Astrocyte (in vitro differentiated cells and primary cell): ENCODE data around the gene PARP9. TPM values are rescaled to one million over a fixed set of nuclear protein-coding genes. Genes with fewer than 3 reads are reported as not detected.

Experiments
- DNase-seq: peaks from one replicate; pipeline ENCODE4 v3.0.0-alpha.2; 2010; ENCODE audit warnings: low read depth
- FAIRE-seq: peaks from 2 replicates; lab custom pipeline; 2011; peaks lifted over from hg19 to GRCh38; lab: Jason Lieb, UNC
- H2AFZ ChIP-seq: 2 replicates; pipeline ENCODE4 v1.6.0; 2012; ENCODE audit warnings: low read depth, low read length, inconsistent platforms
- H3K27ac ChIP-seq: 2 replicates; pipeline ENCODE4 v1.5.1; 2011; ENCODE audit warnings: low read depth, low read length, inconsistent platforms
- H3K27me3 ChIP-seq: 2 replicates; pipeline ENCODE4 v1.6.0; 2011; ENCODE audit warnings: low read length, inconsistent platforms; ENCODE audit not compliant: insufficient read depth
- H3K36me3 ChIP-seq: 2 replicates; pipeline ENCODE4 v1.5.1; 2011; ENCODE audit warnings: low read length, inconsistent platforms; ENCODE audit not compliant: insufficient read depth
- H3K4me1 ChIP-seq: 2 replicates; pipeline ENCODE4 v1.5.1; 2011; ENCODE audit warnings: low read length, inconsistent platforms; ENCODE audit not compliant: insufficient read depth
- H3K4me2 ChIP-seq: 2 replicates; pipeline ENCODE4 v1.6.0; 2012; ENCODE audit warnings: low read length, inconsistent platforms
- H3K4me3 ChIP-seq: 2 replicates; pipeline ENCODE4 v1.5.1; 2011; ENCODE audit warnings: low read depth, mild to moderate bottlenecking, low read length, inconsistent platforms; ENCODE audit not compliant: insufficient read depth
- H3K79me2 ChIP-seq: 2 replicates; pipeline ENCODE4 v1.6.0; 2012; ENCODE audit warnings: mild to moderate bottlenecking, low read length, inconsistent platforms; ENCODE audit not compliant: insufficient read depth
- H3K9ac ChIP-seq: 2 replicates; pipeline ENCODE4 v1.6.0; 2012; ENCODE audit warnings: mild to moderate bottlenecking, low read length, inconsistent platforms
- H3K9me3 ChIP-seq: 2 replicates; pipeline ENCODE4 v1.5.1; 2012; ENCODE audit warnings: low read depth, mild to moderate bottlenecking, low read length, inconsistent platforms; ENCODE audit not compliant: insufficient read depth
- H4K20me1 ChIP-seq: 2 replicates; pipeline ENCODE4 v1.6.0; 2012; ENCODE audit warnings: low read length, inconsistent platforms; ENCODE audit not compliant: insufficient read depth
- H3K27ac Mint-ChIP-seq: one replicate; pipeline ENCODE4 v1.8.0; 2021; ENCODE audit warnings: mild to moderate bottlenecking, mixed read lengths; ENCODE audit not compliant: unreplicated experiment
- H3K27me3 Mint-ChIP-seq: one replicate; pipeline ENCODE4 v1.8.0; 2021; ENCODE audit warnings: low read depth, mixed read lengths; ENCODE audit not compliant: unreplicated experiment
- H3K36me3 Mint-ChIP-seq: one replicate; pipeline ENCODE4 v1.8.0; 2021; ENCODE audit warnings: low read depth, mixed read lengths; ENCODE audit not compliant: unreplicated experiment
- H3K4me1 Mint-ChIP-seq: one replicate; pipeline ENCODE4 v1.8.0; 2021; ENCODE audit warnings: low read depth, mixed read lengths; ENCODE audit not compliant: unreplicated experiment
- H3K4me3 Mint-ChIP-seq: one replicate; pipeline ENCODE4 v1.8.0; 2021; ENCODE audit warnings: mild to moderate bottlenecking, moderate library complexity, mixed read lengths; ENCODE audit not compliant: unreplicated experiment
- H3K9me3 Mint-ChIP-seq: one replicate; pipeline ENCODE4 v1.8.0; 2021; ENCODE audit warnings: mild to moderate bottlenecking, mixed read lengths; ENCODE audit not compliant: unreplicated experiment
- EZH2 ChIP-seq: IDR thresholded peaks from 2 replicates; pipeline ENCODE4 v1.6.1; 2012; ENCODE audit warnings: mild to moderate bottlenecking, low read length, inconsistent platforms; ENCODE audit not compliant: insufficient read depth
- total RNA-seq: library from RNA; stranded (reverse); gene quantifications from 2 replicates; pipeline ENCODE4 v1.2.1, GENCODE V29; 2021
- TF ChIP-seq, protein P1 (sequence below): IDR thresholded peaks from 2 replicates; pipeline ENCODE4 v1.5.1; 2011; ENCODE audit warnings: low read depth, mild to moderate bottlenecking, inconsistent platforms, low read length, moderate library complexity; ENCODE audit not compliant: insufficient read depth

The PARP9 gene
- total RNA-seq, 1 donor from 2014 or later, result 74.1 TPM

DNA sequence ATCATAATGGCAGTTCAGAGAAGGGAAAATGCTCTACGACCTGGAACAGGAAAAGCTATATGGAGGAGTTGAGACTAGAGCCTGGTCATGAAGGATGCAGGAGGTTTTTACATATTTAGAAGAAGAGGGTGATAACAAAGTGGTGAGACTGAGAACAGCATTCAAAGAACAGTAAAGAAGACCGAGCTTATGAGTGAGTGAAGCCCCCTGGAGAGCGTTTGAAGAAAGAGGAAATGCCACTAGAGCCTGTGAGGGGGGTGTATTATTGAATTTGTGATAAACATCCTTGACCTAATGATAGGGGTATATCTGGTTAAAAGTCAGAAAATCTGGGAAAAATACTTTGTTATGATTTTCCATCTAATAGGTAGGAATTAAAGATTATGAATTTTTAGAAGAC, 4.2 kb downstream of the PARP9 start:
- Histone ChIP-seq H3K27ac (no peak overlapping the region), H3K4me1 (peaks cover 16% of the 10 kb centered on the region), H3K27me3 (no peaks in the 10 kb centered on the region), H3K79me2 (peaks cover 6% of the 10 kb centered on the region), H3K9ac (no peak overlapping the region), H2AFZ (no peak overlapping the region), H4K20me1 (peaks cover 4% of the 10 kb centered on the region), H3K4me3 (no peak overlapping the region), H3K36me3 (peaks cover 5% of the 10 kb centered on the region), H3K4me2 (no peak overlapping the region), H3K9me3 (no peaks in the 10 kb centered on the region)
- Mint-ChIP-seq H3K4me1 (peaks cover 32% of the 10 kb centered on the region), H3K9me3 (no peaks in the 10 kb centered on the region), H3K27ac (peak overlapping the region; percentile 53), H3K36me3 (peaks cover 21% of the 10 kb centered on the region), H3K27me3 (no peaks in the 10 kb centered on the region), H3K4me3 (no peak overlapping the region)
- DNase-seq (no peak), FAIRE-seq (no peak)
- no peak for TF ChIP-seq EZH2
- TF ChIP-seq, protein P1, sequence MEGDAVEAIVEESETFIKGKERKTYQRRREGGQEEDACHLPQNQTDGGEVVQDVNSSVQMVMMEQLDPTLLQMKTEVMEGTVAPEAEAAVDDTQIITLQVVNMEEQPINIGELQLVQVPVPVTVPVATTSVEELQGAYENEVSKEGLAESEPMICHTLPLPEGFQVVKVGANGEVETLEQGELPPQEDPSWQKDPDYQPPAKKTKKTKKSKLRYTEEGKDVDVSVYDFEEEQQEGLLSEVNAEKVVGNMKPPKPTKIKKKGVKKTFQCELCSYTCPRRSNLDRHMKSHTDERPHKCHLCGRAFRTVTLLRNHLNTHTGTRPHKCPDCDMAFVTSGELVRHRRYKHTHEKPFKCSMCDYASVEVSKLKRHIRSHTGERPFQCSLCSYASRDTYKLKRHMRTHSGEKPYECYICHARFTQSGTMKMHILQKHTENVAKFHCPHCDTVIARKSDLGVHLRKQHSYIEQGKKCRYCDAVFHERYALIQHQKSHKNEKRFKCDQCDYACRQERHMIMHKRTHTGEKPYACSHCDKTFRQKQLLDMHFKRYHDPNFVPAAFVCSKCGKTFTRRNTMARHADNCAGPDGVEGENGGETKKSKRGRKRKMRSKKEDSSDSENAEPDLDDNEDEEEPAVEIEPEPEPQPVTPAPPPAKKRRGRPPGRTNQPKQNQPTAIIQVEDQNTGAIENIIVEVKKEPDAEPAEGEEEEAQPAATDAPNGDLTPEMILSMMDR, result no peak

DNA sequence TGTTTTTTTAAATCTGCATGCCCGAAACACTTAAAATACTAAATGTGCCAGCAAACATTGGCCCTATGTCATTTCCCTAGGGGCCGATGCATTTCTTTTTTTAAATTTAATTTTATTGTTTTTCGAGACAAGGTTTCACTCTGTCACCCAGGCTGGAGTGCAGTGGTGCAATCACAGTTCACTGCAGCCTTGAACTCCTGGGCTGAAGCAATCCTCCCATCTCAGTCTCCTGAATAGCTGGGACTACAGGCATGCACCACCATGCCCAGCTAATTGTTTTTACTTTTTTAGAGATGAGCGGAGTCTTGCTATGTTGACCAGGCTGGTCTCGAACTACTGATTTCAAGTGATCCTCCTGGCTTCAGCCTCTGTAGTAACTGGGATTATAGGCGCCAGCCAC, 5.5 kb downstream of the PARP9 start:
- Histone ChIP-seq H3K36me3 (peaks cover 5% of the 10 kb centered on the region), H3K9ac (no peak overlapping the region), H4K20me1 (peaks cover 4% of the 10 kb centered on the region), H3K4me1 (peaks cover 12% of the 10 kb centered on the region), H2AFZ (no peak overlapping the region), H3K4me3 (no peak overlapping the region), H3K9me3 (no peaks in the 10 kb centered on the region), H3K4me2 (no peak overlapping the region), H3K79me2 (peaks cover 2% of the 10 kb centered on the region), H3K27ac (no peak overlapping the region), H3K27me3 (no peaks in the 10 kb centered on the region)
- TF ChIP-seq EZH2, result no peak
- TF ChIP-seq, protein P1, result no peak
- Mint-ChIP-seq H3K27me3 (no peaks in the 10 kb centered on the region), H3K36me3 (peaks cover 26% of the 10 kb centered on the region), H3K4me1 (peaks cover 36% of the 10 kb centered on the region), H3K4me3 (no peak overlapping the region), H3K9me3 (no peaks in the 10 kb centered on the region), H3K27ac (no peak overlapping the region)
- FAIRE-seq, result no peak
- DNase-seq, result no peak

DNA sequence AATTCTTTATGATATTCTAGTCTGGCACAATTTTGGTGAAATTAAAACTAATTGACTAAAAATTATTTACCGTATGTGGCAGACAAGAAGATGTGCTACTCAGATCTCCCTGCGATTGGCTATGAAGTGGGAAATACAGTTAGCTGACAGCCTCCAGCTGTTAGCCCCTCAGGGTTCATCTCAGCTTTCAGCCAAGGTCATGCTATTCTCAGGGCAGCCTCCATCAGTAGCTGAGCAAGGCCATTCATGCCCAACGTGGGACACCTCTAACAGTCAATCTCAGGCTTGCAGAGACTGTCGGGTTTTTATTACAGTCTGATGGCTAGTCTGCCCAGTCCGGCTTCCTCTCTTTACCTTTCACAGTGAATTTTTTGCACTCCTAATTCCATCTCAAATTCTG, 6.7 kb downstream of the PARP9 start:
- H3K4me1 ChIP-seq, result peaks cover 10% of the 10 kb centered on the region
- Mint-ChIP-seq H3K36me3 (peaks cover 28% of the 10 kb centered on the region), H3K27ac (no peak overlapping the region), H3K27me3 (no peaks in the 10 kb centered on the region), H3K9me3 (no peaks in the 10 kb centered on the region), H3K4me1 (peaks cover 32% of the 10 kb centered on the region), H3K4me3 (no peak overlapping the region)
- DNase-seq, result no peak
- no peak overlapping the region for H3K4me3 ChIP-seq
- H3K4me2 ChIP-seq, result no peak overlapping the region
- no peak for FAIRE-seq
- no peak overlapping the region for H3K9ac ChIP-seq
- no peak overlapping the region for H2AFZ ChIP-seq
- peaks cover 4% of the 10 kb centered on the region for H4K20me1 ChIP-seq
- no peaks in the 10 kb centered on the region for H3K27me3 ChIP-seq
- TF ChIP-seq, protein P1, result no peak
- no peak for TF ChIP-seq EZH2
- H3K36me3 ChIP-seq, result peaks cover 5% of the 10 kb centered on the region
- H3K9me3 ChIP-seq, result no peaks in the 10 kb centered on the region
- H3K27ac ChIP-seq, result no peak overlapping the region
- no peaks in the 10 kb centered on the region for H3K79me2 ChIP-seq
